LHCN-M2 (cell line): Measurements from ENCODE around the gene TMEM140. TPM values are rescaled to one million over a fixed set of nuclear protein-coding genes. Genes with fewer than 3 reads are reported as not detected.
A peak's percentile ranks its signal among the peaks of the same experiment; 100 is the strongest.
"Not testable (repeated sequence)": the region's sequence is repeated elsewhere in the genome, so short reads cannot be mapped to it uniquely, and the experiment has no call there.

Experiments
- DNase-seq: peaks from one replicate; pipeline ENCODE4 v3.0.0-alpha.2; 2012; ENCODE audit warnings: low read depth
- total RNA-seq: library from RNA; depleted of rRNA; stranded (reverse); fragments of >200 nt; gene quantifications from 2 replicates; pipeline ENCODE4 v1.2.3, GENCODE V29; 2014

TMEM140 gene
- total RNA-seq, 1 experiment from 2014 or later, result 5.0 TPM

DNA sequence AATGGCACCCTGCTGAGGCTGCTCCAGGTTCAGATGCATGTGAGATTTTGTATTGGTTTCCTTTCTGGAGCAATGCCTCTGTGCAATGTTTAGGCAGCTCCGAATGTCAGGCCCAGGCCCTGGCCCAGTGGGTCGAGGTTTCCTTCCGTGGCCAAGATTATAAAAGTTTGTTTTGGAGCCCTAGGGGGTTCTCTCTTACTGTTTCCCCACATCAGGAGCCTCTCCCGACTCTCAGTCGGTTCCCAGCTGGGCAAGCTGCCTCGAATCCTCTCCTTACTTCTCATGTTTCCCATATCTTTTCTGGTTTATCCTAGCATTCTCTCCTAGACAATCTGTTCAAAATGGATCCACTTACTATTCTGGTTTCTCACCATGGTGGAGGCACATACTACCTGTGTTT, 11.0 kb downstream of the TMEM140 start:
- DNase-seq, result no peak

DNA sequence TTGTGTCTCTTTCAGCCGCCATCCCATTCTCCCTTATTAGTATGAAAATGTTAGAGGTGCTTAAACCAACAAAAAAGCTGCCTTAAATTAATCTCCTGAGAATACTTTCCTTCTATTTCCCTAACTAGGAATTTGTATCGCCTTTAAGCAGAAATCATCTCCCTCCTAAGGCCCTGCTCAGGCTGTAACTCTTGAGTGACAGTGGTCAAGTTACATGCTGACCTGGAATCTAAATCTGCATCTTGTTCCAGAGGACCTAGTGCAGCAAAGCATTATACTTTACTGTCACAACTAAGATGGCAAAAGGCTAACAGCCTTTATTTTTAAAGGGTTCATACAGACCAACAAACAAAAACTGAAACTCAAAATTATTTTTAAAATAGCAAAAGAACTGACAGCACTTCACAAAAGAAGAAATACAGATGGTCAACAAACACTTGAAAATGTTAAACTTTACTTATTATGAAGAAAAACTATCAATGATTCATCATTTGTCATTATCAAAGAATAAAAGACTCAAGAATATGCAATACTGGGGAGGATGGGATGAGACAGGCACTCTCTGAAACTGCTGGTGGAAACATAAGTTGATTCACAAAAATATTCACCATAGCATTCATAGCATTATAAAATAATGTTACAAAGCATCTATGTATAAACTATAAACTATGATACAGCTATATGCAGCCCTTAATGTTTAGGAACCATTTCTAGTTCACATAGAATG, 11.7 kb downstream of the TMEM140 start:
- DNase-seq, result peak; percentile 44

DNA sequence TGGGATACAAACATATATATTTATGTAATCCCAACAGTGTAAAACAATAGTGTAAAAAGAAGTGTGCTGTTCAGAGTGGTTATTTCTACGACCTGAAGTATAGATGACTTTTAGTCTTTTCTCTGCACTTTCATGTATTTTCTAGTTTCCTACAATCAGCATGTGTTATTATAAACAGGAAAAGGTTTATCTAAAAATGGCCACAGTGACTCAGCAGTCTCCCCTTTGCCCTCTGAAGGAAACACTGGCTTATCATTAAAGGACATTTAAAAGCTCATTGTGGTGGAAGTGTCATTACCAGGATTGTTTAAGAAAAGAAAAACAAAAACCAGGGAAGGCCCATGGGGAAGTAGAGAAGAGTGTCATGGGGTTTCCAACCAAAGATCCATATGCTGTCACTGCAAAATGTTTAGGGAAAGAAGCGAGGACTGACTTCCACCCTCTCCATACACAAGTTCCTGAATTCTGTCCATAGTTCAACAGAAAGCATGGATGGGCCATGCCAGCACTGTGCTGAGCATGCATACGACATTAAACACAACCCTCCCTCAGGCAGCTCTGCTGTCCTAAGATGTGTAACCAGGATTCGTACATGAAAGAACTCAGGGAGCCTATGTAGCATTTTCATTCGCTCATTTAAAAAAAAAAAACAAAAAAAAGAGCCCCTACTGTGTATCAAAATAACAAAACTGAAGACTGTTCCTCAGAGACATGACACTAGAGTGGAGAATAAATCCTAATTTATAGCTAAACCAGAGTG, 12.4 kb downstream of the TMEM140 start:
- peak; percentile 71 for DNase-seq

DNA sequence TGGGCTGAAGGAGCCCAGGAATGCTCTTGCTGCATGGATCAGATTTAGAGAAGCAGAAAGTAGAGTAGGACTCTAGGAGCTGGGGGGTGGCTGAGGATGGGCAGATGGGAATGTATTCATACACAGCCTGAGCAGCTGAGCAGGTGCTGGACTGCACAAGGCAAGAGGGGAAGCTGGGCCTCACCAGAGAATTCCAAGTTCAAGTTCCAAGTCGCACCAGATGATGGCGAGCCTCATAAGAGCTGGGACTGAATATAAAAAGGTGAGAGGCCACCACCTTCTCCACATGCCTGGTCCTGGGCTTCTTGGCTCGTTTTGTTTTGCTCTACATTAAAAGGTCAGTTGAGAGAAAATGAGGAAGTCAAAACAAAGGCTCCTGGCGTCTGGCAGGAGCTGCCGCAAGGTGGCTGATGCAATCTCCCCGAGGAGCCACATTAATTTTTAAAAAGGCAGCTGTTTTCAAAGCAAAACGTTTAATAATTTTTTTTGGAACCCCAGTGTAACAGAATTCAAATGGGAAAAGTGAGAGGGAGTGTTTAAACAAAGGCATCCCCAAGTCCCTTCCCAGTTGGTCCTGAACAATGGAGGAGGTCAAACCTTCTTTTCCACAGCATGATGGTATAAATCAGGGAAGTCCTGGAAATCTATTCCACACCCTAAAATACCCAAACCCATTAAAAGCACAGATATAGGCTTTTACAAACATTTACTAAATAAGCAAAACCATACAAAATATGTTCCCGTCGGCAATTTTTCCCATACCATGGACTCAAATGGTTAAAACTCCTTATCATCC, 13.2 kb downstream of the TMEM140 start:
- DNase-seq, result peak; percentile 58

DNA sequence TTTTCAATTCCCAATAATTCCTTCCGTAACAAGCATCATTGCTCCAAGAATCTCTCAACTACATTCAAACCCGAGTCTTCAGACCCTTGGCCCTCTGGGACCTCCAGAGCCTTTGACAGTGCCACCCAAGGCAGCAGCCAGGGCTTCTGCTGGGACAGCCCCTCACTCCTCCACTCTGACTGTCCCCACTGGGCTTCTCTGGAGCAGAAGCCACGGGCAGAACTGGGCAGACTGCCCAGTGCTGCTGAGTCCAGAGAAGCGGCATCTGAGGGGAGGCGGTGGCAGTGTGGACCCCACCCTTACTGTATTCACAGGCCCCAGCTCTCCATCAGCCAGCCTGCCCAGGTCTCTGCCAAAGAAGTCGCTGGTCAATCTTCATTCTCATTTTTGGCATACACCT, 13.8 kb downstream of the TMEM140 start:
- DNase-seq, result no peak

DNA sequence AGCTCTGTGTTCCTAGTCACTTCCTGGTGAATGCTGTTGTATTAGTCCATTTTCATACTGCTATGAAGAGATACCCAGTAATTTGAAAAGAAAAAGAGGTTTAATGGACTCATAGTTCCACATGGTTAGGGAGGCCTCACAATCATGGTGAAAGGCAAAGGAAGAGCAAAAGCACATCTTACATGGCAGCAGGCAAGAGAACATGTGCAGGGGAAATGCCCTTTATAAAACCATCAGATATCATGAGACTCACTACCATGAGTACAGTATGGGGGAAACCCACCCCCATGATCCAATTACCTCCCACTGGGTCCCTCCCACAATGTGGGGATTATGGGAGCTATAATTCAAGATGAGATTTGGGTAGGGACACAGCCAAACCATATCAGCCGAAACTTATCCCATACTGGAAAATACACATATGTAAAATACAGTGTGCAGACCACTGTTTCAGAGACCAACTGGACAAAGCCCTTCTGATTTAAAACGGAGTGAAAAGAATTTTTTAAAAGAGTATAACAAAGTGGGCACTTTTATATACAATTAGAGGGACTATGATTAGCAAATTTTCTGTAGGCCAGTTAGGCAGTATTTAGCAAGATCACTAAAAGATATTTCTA, 14.6 kb downstream of the TMEM140 start:
- no peak for DNase-seq

DNA sequence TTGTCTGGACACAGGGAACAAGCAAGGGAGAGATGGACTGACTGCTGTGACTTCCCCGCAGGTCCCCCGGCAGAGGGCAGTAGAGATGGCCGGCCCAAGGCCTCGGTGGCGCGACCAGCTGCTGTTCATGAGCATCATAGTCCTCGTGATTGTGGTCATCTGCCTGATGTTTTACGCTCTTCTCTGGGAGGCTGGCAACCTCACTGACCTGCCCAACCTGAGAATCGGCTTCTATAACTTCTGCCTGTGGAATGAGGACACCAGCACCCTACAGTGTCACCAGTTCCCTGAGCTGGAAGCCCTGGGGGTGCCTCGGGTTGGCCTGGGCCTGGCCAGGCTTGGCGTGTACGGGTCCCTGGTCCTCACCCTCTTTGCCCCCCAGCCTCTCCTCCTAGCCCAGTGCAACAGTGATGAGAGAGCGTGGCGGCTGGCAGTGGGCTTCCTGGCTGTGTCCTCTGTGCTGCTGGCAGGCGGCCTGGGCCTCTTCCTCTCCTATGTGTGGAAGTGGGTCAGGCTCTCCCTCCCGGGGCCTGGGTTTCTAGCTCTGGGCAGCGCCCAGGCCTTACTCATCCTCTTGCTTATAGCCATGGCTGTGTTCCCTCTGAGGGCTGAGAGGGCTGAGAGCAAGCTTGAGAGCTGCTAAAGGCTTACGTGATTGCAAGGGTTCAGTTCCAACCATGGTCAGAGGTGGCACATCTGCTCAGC, 16.6 kb downstream of the TMEM140 start:
- no peak for DNase-seq

DNA sequence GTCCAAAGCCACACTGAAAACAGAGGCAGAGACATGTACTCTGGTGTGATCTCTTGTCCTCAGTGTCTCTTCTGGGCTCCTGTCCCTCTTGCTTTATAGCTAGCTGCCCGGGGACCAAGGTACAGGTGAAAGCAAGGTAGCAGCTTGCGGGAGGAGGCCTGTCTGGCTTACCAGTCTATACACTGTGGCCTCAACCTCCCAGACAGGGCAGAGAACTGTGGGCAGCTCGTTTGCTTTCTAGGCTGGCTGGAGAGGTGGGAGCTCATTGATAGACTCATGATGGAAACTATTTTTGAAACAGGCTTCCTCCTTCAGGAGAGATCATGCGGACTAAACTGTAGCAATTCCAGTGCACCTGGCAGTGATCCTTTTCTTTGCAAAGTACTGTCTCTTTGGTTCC, 18.0 kb downstream of the TMEM140 start:
- no peak for DNase-seq

DNA sequence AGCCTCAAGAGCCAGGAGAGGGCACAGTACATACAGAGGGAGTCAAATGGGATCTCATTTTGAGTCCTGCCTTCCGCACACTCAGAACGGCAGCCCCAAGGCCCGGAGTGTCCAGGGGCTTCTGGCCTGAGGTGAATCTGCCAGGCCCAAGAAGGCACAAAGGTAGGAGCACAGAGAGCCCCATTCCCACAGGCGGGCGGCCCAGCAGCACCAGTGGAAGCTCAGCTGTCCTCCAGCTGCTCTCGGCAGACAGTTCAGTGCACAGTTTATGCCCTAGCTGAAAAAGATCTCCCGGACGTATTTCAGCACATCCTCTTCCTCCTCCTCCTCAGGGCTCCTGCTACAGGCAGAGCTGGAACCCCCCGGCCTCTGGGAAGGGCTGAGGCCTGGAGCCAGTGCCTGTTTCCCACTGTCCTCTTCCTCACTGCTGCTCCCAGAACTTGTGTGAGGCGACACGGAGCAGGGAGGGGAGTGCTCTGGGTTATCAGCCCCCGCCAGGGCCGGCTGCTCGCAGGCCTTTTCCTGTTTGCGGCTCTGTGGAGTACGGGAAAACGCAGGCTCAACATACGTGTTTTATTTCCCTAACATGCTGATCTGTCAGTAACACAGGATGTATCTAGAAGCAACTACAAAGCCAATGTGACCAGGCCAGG, 18.6 kb downstream of the TMEM140 start:
- no peak for DNase-seq

DNA sequence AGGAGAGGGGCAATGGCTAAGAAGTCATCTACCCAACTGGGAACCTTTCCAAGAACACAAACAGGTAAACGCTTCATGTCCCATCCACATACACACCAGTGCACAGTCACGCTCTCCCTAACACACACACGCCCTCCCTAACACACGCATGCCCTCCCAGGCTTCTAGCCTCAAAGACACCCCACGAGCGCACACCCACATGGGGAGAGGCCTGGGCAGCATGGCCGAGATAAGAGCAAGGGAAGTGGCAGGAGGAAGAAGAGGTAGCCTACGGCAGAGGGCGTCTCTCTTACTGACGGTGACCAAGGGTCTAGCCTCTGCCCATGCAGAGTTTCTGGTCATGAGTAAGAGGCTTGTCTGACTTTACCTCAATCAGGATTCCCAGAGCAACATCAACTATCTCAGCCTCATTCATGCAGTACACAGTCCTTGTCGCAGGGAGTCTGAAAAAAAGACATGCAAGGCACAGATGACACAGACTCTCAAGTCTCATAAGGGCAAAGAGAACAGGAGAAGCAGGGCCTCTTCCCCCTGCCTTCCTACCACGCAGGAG, 19.6 kb downstream of the TMEM140 start:
- DNase-seq, result no peak

DNA sequence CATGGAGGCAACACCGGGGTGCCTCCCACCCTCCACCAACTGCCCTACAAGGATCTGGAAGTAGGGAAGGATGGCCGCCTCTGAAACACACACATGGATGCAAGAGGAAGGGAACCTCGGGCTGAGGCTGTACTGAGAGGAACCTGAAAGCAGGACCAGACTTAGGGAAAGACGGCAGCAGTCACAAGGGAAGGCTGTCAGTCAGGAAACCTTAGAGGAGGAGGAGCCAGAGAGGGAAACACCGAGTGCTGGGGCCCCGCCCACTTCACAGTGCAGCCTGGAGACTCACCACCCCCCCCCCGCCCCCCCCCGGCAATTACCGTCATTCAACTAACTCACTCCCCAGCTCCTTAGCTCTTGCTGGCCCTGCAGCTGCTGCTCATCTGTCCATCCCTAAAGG, 20.1 kb downstream of the TMEM140 start:
- DNase-seq, result no peak

DNA sequence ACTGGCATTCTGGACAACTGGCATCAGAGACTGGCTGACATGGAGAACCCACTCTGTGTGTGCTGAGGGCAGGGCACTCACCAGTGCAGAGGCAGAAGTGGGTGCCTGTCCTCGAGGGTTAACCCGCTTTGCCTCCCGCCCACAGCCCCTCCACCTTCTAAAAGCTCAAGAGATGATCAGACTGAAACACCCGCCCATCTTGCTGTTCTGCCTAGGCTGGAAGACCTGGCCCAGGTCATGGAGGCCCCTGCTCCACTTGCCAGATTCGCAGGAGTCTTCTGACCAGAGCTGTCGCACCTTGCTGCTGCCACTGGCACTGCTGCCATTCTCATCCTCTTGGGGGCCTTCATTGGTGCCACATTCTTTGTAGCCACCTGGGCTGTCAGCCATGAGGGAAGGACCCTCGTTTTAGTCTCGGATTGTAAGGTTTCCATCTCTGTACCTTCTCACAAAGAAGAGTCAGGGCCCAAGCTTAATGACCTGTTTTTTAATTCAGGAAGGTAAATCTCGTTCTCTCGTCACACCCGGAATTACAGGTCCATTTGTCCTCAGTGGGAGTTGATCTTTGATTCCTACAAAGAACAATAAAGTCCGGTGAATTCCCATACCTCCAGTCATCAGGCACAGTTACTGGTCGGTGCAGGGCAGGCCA, 20.7 kb downstream of the TMEM140 start:
- no peak for DNase-seq

DNA sequence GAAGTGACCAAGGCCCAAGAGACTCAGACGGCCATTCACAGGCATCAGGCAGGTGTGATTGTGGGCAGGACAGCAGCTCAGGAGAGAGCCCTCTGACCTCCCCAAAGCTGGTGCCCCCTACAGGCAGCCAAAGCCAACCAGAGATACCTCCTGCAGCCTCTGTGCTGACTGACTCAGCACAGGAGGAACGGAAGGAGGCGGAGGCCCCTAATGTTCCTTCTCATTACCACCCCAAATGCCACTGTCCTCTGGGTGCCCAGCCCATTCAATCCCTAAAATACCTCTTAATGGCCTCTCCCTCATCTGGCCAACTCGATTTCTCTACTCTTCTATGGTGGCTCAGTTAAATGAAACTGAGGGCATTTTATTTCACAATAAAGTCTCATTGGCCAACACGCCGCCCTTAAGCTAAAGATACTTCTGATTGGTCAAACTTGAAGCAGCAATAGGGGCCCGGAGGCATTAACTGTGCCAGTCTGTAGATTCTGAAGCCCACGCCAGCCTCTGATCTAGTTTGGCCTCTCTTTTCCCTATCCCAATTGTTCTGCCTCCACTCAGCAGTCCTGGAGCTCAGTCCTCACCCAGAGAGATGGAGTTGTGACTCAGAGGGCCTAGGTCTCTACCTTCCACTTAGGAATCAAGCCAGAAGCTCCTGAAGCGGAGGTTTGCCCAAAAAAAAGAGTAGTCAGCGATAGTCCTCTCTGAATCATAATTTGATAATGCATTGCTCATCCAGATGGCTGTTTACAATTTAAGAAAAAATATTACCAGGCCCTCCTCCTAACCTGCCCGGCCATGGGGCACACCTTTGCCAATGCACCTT, 21.5 kb downstream of the TMEM140 start:
- DNase-seq, result peak; percentile 52

DNA sequence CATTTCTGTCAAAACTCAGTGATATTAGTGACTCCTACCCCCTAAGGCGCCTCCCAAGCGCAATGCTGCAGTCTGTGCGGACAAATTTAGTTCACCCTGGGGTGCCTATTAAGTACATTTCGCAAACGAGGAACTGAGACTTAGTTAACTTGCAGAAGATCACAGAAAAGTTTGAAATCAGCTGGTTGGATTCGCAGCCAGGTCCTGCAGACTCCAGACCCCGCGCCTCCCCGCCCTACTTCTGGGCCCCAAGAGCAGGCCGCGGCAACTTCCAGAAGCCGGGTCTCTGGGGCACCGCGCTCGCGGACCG, 22.0 kb downstream of the TMEM140 start:
- DNase-seq, result no peak

DNA sequence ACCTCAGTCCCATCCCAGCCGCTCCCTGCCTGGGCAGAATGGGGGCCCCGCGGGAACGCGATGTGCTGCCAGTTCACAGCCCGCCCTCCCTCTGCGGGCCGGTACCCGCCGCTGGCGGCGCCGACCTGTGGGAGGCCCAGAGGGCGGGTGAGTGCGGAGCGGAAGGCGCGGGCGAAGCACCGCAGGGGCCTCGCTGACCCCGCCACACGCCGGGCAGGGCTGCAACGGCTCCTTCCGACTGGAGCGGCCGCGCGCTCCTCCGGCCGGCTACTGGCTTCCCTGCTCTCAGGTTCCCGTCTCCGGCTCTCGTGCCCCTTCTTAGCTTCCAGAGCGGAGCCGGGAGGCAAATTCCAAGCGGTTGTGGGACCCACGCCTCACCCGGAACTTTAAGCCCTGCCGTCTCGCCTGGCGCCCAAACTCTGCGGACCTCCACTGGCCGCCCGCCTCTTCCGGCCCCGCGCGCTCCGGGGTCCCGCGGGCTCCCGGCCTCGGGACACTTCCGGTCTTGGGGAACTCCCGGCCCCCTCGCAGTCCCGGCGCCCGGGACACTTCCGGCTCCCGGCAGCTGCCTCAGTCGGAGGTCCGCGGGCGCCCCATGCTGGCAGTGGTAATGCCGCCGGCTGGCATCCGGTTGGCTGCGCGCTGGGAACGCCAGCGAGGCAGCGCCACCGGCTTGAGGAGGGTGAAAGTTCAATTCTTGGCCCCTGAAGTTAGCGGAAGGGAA, 22.6 kb downstream of the TMEM140 start, which contains the start of gene CYREN:
Gene CYREN (minus strand): TSS at position 434 of the 724 bp plus-strand sequence. CDS start 1,785 bp downstream, outside the sequence.
- DNase-seq, result peak; percentile 97

DNA sequence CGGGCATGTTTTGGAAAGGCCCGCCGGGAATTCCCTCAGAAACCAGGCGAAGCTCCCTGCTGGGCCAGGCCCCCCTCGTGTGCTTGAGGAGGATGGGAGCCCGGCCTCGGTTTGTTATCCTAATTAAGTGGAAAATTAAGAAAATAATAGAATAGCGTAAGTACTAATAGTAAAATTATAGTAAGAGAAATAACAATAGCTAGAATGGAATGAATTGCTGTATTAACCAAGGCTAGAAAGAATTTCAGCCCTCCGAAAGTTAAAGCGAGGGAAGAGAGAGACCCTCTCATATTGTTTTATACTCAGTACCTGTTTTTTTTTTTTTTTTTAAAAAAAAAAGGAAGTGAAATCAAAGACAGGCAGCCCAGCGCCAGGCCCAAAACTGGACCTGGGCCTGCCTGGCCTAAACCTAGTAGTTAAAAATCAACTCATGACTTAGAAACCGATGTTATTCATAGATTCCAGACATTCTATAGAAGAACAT, 23.2 kb downstream of the TMEM140 start:
- not testable (repeated sequence) for DNase-seq

DNA sequence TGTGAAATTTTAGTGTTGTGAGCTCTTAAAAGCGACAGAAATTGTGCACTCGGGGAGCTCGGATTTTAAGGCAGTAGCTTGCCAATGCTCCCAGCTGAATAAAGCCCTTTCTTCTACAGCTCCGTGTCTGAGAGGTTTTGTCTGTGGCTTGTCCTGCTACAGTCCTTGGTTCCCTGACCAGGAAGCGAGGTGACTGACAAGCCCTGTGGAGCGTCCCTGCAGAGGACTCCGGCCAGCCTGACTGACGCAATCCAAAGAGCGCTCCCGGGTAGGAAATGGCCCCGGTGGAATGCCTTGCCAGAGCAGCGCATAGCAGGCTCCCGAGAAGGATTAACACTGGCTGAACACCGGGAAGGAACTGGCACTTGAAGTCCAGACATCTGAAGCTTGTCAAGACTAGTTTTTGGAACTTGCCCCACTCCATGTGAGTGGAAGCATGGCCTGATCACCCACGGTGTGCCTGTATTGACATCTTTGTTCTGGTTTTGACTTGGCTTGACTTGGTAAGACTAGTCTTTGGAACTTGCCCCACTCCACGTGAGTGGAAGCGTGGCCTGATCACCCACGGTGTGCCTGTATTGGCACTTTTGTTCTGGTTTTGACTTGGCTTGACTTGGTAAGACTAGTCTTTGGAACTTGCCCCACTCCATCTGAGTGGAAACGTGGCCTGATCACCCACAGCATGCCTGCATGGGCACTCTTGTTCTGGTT, 23.9 kb downstream of the TMEM140 start:
- DNase-seq, result not testable (repeated sequence)
